ENCODE data around the gene SFXN5.
A peak's percentile ranks its signal among the peaks of the same experiment; 100 is the strongest.

SFXN5 gene

DNA sequence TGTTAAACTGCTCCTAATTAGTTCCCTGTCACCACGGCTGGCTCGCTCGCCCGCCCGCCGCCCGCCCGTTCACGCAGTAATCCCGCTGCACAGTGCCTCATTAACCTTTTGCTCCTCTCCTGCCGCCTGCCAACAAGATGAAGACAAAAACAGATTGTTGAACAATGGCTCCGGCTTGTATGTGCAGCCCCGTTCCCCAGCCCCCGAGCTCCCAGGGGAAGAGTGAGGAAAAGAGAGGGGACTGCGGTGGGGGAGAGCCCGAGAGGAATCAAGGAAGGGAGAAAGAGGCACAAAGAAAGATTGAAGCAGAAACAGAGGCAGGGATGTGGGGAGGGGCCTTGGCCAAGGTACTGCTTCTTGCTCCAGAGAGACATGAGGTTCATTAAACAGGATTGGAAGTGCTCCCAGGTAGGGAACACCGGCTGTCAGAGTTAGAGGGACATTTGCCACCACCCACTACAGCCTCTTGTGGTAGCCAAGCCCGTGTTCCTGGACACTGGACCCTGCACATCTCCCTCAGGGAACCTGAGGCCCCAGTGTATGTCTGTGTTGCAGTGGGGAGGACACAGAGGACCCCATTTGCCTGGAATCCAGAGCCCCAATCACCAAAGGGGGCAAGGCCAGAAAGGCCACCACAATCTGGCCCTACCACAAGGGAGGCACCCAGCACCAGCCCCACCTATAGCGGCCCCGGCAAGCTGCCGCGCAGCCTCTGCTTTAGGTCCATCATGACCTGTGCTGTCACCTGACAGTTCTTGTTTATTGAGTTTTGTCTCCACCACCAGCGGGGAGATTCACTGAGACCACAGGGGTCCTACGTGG, 116.1 kb downstream of the SFXN5 start:
- DNase-seq (ENCODE audit: low spot score), result peak; percentile 69

DNA sequence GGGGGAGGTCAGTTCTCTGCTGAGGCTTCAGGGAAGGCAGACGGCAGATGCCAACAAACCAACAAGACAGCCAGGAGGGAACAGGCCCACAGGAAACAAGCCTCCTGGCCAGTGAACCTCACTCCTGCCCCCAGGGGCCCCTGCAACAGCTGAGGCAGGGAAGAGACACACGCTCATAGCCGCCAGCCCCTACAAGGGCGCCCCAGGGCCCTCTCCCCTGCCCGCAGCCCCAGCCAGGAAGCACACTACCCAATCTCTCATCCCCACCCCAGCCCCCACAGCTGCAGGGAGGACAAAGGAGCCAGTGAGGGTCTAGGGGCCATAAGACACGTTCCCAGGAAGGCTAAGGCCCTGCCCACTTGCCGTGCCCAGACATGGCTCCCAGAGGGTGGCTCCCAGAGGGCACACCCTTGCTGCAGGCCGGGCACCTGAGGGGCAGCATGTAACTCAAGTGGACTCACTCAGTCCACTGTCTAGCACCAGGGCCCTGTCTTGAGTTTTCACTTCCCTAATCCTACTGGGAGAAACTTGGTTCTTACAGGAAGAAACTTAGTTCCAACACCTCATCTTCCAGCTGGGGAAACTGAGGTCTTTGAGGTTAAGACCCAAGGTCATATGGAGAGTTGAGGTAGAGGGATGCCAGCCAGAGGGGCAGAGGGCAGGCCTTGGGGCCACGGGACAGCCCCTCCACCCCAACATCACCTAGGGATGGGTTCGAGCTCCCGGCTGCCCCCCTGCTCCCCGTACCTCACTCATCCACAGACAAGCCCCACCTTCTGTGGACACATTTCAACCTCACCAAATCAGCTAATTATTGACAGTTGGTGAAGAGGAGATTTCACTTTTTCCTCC, 116.9 kb downstream of the SFXN5 start:
- no peak for DNase-seq (ENCODE audit: low spot score)

DNA sequence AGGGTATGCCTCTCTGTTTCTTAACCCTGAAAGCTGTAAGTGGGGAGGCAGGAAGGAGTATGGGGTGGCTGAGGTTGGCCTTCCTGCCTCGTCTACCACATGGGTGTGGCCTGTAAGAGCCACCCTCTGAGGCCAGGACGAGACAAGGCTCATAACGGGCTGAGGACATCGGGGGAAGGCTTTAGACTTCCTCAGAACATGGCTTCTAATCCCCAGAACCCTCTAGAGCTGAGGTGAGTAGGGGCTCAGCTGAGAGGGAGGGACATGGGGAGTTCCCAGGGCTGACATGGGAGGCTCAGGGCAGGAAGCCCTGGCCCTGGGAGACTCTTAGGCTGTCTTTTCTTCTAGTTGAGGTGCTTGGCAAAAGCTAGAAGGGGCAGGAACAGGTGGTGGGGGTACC, 117.5 kb downstream of the SFXN5 start:
- no peak for DNase-seq (ENCODE audit: low spot score)

DNA sequence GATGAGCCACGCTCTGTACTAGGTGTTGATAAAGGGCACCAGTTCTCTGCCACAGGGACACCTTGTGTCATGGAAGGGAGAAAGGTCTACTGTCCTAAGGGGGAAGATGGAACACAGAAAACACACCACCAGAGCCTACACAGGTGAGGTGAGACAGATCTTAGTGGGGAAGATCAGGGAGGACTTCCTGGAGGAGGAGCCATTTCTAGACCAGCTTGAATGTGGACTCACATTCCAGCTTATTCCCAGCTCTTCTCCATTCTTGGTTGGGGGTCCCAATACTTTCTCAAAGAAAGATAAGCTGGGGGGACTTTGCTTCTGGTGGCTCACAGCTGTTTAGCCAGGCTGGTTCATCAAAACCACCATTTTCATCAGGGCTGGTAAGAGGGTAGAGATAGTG, 118.0 kb downstream of the SFXN5 start:
- no peak for DNase-seq (ENCODE audit: low spot score)

DNA sequence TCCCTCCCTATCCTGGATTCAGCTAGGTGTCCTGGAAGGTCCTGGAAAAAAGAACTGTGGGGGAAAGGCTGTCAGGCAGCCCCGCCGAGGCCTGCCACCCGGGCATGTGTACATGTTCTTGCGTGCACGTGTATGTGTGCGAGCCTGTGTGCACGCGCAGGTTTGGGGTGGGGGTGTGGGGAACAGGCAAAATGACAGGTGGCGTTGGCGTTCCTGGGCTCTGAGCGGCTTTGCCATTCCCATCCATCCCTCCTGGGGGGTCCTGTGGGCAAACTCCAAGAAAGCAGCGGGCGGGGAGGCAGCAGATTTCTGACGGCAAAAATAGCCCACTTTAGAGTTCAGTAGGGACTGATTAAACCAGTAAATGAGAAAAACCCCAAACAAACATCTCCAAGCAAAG, 118.6 kb downstream of the SFXN5 start:
- no peak for DNase-seq (ENCODE audit: low spot score)

DNA sequence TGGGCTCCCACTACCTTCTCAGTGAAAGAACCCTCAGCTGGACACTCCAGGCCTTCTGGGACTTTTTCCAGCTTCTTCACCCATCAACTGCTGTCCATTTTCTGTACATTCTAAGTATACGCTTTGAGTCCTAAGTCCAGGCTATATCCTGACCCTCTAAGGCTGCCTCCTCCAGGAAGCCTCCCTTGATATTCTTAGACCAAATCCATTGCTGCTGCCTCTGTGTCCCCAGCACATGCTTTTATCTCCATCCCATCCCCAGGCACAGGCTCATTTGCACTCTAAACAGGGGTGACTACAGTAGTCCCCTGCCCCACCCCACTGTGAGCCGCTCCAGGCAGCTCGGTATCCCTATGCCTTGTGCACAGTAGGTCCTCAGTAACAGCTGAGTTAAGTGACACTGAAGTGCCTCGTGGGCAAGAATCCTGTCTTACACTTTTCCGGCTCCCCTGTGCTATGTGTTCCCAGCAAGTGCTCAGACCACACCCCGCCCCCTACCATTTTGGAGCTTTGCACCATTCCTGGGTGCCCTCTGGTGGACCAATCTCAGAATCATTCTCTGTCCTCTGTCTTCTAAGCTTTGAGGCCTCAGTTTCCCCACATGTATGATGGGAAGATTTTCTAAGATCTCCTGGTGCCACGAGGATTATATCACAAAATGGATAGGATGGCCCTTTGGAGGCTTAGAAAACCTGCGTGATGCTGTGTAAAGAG, 119.2 kb downstream of the SFXN5 start:
- no peak for DNase-seq (ENCODE audit: low spot score)

DNA sequence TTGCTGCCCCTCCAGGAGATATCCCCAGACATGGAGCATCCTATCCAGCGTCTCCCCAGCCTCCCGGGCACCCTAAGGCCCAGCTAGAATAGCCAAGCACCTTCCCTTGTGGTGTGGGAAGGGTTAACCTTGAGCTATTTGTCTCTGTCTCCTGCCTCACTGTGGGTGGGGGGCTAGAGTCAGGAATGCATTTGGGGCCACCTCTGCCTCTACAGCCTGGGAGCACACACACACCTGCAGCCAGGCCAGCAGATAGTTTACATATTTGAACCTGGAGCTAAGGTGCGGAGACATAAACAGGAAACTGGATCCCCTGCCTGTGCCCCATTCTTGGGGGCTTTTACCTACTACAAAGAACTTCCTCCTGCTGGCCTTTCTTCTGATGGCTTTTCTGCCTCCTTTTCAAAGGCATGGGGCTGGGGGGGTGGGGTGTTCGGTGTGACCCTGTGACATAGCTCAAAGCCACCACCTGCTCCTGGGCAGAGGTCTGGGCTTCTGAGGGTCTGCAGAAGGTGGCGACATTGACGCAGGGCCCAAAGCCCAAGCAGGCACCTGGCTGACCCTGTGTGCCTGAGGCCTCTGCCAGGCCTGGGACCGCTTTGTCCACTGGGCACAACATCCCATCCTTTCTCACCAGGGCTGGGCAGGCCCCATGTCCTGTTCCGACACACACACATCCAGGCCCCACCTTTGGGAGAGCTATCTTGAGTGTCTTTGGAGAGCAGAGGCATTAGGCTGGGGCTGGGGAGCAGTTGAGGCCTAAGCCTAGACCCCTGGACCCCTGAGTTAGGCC, 120.0 kb downstream of the SFXN5 start:
- DNase-seq (ENCODE audit: low spot score), result no peak

DNA sequence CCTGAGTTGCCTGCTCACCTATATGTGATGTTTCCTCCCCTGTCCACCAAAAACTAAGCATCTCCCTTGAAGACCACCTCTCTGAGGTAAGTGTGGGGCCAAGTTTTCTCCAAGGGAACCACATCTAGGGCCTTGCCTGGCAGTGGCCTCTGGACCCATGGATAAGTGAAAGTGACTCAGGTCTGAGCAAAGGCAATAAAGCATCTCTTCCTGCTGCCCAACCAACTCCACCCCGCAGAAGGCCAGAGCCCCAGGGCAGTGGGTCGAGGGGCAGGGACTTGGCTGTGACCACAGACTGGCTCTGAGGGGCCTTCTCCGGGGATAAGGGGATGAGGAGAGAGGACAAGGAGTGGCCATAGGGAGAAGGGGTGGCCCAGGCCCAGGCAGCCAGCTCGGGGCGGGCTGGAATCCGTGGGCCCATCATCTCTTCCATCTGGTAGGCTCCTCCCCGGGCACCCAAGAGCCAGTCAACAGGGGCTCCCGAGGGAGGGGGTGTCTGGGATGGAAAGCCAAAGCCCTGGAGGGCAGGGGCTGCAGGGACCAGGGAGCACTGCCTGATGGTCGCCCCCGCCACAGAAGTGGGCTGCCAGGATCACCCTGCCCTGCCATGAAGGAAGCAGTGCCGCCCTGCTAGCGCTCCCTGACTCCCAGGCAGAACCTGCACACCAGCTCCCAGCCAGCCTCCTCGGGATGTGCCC, 120.8 kb downstream of the SFXN5 start:
- DNase-seq (ENCODE audit: low spot score), result no peak

DNA sequence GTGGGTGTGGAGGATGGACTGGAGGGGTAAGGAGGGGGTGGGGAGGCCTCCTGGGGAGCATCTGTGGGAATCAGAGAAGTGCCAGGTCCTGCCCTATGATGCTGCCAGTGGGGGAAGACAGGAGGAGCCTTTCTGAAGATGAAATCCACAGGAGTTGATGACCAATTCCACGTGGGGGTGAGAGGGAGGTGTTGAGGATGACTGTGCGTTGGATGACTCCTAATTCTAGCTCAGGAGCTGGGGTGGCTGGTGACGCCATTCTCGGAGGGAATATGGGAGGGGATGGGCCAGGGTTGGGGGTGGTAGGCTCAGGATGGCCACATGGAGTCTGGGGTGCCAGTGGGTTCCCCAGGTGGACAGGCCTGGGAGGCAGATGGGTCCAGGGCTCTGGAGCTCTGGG, 121.9 kb downstream of the SFXN5 start:
- no peak for DNase-seq (ENCODE audit: low spot score)

DNA sequence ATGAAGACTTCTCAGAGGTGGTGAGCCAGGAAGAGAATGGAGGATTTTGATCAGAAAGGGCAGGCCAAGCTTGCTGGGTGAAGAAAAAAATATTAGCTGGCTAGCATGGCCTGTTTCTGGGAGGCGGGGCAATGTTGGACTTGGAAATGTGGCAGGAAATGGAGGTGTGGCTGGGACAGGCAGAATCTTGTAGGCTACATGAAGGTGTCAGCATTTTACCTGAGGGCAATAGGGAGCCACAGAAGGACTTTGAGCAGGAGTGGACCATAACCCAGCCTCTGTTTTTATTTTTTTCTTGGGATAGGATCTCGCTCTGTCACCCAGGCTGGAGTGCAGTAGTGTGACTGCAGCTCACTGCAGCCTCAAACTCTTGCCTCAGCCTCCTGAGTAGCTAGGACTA, 122.5 kb downstream of the SFXN5 start:
- DNase-seq (ENCODE audit: low spot score), result no peak

DNA sequence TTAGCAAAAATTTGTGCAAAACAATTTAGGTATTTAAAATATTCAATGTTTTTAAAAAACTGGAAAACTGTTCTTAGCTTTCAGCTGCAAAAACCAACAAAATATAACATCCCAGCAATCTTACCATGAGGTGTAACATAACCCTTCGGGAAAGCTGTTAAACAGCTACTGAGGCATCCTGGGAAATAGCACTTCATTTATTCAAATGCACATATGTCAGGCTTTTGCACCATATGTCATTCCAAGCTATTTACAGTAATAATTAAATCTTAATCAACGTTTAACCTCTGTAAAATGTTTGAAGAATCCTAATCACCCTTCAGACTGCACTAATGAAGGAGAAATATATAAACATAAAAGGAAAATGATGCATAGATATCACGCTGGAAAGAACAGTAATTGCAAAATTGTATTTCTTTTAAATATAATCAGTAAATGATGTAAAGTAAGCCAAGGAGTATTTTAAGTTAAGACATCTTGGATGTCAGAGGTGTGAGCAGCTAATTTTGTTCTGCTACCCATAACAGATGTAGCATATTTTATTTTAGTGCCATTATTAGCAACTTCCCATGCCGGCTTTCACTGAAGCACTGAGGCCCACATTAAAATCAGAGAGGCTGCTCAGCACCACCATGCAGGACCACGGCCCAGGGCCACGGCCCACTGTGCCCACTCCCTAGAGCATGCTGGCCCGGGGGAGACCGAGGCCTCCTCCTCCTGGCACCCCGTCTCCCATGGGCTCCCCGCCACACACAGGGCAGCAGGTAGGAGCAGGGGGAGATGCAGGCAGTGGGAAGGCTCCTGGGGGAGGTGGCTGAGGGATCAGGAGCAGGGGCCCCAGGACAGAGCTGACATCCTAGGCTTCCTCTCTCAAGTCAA, 123.3 kb downstream of the SFXN5 start:
- DNase-seq (ENCODE audit: low spot score), result no peak

DNA sequence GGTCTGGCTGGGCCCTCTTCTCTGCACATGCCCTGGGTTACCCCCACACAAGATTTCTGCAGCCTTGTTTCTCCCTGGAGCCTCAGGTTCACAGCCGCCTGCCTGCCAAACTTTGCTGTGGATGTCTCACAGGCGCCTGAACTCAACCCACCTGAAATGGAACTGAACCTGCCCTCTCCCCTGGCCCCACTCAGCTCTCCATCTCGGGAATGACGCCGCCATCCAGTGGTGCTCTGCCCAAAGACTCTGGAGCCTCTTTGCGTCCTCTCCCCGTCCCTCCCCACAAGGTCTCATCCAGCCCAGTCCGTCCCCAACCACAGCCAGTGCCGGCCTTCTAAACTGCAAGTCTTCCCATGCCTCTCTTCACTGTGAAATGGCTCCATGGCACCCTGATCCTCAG, 125.0 kb downstream of the SFXN5 start:
- no peak for DNase-seq (ENCODE audit: low spot score)

DNA sequence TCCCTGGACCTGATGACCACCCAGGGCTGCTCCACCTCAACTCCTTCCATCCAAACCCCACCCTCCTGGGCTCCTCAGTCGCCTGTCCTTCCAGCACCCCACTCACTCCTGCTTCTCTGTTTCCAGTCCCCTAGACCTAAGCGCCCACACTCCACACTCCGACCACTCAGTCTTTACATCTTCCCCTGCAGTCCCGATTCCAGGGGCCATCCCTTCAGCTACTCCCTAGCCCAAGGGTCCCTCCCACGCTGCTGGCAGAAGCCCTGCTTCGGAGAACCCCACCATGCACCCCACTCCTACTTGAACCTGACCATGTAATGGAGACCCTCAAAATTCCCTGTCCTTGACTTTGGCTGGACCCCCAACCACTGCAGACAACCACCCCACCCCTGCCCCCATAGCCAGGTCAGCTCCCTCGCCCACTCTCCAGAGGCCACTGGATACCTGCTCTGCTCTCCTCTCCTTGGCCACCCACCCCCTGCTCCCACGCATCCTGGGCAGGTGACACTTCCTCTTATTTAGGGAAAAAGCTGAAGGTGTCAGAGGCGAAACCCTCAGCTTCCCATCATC, 126.0 kb downstream of the SFXN5 start:
- no peak for DNase-seq (ENCODE audit: low spot score)

DNA sequence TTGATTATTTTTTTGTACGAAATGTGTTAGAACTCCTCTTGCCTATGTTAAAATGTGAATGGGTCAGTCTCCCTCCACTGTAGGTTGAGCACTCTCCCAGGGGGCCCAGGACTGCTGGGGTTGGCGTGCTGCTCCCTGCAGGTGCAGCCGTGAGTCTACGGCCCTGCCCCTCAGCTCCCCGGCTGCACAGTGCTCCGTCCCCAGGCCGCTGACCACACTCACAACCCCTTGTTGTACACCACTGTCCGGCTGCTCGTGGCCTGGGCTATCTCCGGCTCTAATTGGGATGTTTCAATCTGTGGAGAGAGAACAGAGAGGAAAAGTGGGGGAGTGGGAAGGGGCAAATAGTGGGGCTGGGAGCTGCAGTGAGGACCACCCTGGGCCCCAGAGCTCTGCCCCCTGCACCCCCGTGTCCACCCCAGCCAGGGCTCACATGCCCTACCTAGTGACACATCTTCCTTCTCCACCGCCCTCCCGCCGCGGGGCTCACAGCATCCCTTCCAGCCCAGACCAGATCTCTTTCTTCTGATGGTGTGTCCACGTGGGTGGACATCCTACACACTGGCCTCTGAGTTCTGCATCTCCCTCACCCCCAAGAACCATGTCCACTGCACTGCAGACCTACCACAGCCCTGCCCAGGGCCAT, 126.6 kb downstream of the SFXN5 start:
- no peak for DNase-seq (ENCODE audit: low spot score)

DNA sequence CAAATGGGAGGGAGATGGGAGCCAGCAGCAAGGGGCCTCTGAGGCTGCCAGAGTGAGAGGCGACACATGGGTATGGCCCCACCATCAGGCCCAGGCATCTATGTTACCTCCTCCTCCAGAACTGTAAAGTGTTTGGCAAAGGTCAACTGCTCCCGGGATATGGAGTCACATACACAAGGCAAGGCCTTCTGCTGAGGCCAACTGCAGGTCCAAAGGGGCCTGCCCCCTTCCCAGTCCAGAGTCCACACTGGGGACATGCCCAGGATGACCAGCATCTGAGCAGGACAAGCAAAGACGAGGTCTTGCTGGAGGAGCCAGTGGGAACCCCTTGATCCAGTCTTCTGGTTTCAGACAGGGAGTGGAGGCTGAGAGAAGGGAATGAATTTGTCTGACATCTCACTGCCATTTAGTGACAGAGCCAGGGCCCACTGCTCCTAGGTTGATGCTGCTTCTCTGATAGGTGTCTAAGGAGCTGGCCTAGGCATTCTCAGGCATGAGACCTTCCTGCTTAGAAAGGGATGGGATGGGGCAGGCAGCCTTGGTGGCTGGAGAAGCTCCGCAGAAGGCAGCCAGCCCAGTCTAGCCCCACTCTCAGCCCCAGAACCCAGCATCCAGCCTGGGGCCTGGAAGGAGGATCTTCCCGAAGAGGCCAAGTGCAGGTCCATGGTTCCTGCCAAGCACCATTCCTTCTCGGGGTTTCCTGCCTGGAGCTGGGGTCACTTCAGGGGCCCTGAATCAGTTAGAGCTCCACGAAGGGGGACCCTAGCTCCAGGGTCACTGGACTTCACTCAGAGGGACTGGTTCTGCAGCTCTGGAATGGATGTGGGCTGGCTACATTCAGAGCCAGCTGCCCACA, 127.7 kb downstream of the SFXN5 start:
- no peak for DNase-seq (ENCODE audit: low spot score)

DNA sequence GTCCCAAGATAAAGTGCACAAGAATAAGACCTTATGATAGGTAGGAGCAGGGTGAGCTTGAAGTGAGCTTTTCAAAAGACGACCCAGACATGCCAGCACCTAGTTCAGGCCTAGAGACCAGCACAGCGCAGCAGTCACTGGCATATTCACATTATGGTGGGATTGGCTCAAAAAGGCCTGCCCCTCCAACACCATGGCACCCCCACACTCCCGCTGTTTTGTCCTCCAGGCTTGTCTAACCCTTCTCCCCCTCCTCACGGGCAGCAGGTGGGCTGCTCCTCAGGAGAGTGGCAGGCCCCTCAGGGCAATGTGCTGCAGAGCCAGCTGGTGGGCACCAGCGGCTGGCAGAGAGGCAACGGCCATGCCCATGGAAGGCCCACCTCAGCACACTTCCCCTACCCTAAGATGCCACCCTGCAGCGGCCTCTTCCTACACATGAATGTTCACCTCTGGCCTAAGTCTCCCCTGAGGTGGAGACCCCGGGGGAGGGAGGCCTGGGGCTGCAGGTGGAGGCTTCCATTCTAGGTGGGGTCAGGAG, 128.6 kb downstream of the SFXN5 start:
- DNase-seq (ENCODE audit: low spot score), result no peak

DNA sequence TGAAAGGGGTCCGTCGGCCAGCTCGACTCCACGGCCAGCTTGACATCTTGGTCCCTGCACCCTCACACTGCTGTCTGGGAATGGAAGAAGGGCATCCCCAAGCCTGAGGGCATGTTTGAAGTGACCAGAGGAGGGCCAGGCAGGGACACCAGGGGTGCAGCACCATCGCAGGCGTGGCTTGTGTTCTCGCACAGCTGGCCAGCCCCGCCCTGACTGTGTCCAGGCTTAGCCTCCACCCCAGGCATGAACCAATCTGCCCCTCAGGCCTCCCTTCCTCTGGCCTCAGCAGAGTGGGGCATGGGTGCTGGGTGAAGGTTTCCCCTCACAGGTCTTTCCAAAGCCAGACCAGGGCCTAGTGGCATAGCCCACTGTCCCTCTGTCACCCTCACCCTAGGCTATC, 129.2 kb downstream of the SFXN5 start:
- no peak for DNase-seq (ENCODE audit: low spot score)

DNA sequence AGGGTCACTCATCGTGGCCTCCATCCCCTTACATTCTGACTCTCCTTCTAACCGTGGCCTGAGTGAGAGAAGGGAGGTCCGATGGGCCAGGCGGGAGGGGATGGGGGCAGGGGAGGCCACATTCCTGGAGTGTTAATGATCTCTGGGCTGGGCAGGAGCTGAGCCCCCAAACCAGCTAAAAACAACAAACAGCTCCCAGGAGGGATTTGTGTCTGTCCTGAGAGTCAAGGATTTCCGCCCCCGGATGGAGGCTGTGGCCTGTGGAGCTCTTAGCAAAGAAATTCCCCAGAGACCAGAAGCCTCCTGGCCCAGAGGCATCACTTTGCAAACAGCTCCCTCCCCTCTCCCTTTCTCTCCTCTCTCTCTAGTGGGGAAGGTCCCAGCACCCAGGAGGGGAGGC, 130.7 kb downstream of the SFXN5 start:
- no peak for DNase-seq (ENCODE audit: low spot score)

Measured in ecto neural progenitor cell (in vitro differentiated cells).